ENCODE results near the gene FGD1. TPM values are rescaled to one million over a fixed set of nuclear protein-coding genes. Genes with fewer than 3 reads are reported as not detected.

Gene FGD1
- total RNA-seq, 2 experiments from 2014 or later: 0.12 TPM; not detected in 1

GRCh38 chrX:54442790-54443189 is 53.2 kb downstream of the FGD1 start:
- ATAC-seq (no peak), DNase-seq (no peak)
- H3K27ac Mint-ChIP-seq: no peak overlapping the region
- peaks cover 20% of the 10 kb centered on the region for H3K4me1 Mint-ChIP-seq
- peaks cover 9% of the 10 kb centered on the region for H3K36me3 Mint-ChIP-seq
- no peaks in the 10 kb centered on the region for H3K27me3 Mint-ChIP-seq
- no peak overlapping the region for H3K4me3 Mint-ChIP-seq
- CTCF ChIA-PET: no interaction called here
- no peaks in the 10 kb centered on the region for H3K9me3 Mint-ChIP-seq (ENCODE audit: low read depth)

- Mint-ChIP-seq H3K4me1 (peaks cover 20% of the 10 kb centered on the region), H3K27ac (peak within 1 kb of the TSS; percentile 81), H3K4me3 (peak within 1 kb of the TSS; percentile 89), H3K9me3 (ENCODE audit: low read depth) (no peaks in the 10 kb centered on the region), H3K27me3 (no peaks in the 10 kb centered on the region), H3K36me3 (peaks cover 5% of the 10 kb centered on the region)
- DNase-seq: peak; percentile 90
- peak; percentile 99 for ATAC-seq
- CTCF ChIA-PET: interaction anchor here (0.6 to 1.2 kb wide), 2 partner anchors 13 to 397 kb away, joined by 3 read pairs; no protein-coding TSS in a partner anchor
These were observed 55.8 kb downstream of the FGD1 start, which contains the start of gene TSR2 for GRCh38 chrX:54439960-54440871. Gene TSR2 (plus strand): TSS chrX:54440404. CDS start chrX:54440422, 18 bp downstream.

- Mint-ChIP-seq H3K36me3 (no peaks in the 10 kb centered on the region), H3K4me3 (no peak overlapping the region), H3K4me1 (peaks cover 3% of the 10 kb centered on the region), H3K9me3 (ENCODE audit: low read depth) (no peaks in the 10 kb centered on the region), H3K27ac (no peak overlapping the region), H3K27me3 (no peaks in the 10 kb centered on the region)
- CTCF ChIA-PET: no interaction called here
- DNase-seq (no peak), ATAC-seq (no peak)
These were observed 60.9 kb downstream of the FGD1 start for GRCh38 chrX:54435121-54435520.

DNA sequence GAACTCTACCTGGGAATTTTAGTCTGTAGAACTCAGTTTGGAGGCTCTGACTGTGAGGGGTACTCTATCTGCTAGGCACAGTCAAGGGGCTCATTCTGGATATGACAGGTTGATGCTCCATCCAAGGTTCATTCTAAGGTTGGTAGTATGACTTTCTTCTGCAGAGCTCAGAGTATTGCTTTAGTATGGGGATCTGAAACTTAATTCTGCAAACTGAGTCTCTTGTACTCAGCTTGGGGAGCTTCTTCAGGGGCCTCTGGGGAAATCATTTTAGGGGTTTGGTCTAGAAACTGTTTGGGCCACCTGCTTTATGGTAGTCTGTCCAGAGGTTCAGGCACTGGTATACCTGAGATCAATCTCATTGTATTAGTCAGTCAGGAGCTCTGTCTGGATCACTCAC is 65.5 kb downstream of the FGD1 start:
- no peak overlapping the region for H3K4me3 Mint-ChIP-seq
- no peak for DNase-seq
- H3K27ac Mint-ChIP-seq: no peak overlapping the region
- no peaks in the 10 kb centered on the region for H3K27me3 Mint-ChIP-seq
- ATAC-seq: no peak
- CTCF ChIA-PET: no interaction called here
- no peaks in the 10 kb centered on the region for H3K4me1 Mint-ChIP-seq
- no peaks in the 10 kb centered on the region for H3K9me3 Mint-ChIP-seq (ENCODE audit: low read depth)
- no peaks in the 10 kb centered on the region for H3K36me3 Mint-ChIP-seq

DNA sequence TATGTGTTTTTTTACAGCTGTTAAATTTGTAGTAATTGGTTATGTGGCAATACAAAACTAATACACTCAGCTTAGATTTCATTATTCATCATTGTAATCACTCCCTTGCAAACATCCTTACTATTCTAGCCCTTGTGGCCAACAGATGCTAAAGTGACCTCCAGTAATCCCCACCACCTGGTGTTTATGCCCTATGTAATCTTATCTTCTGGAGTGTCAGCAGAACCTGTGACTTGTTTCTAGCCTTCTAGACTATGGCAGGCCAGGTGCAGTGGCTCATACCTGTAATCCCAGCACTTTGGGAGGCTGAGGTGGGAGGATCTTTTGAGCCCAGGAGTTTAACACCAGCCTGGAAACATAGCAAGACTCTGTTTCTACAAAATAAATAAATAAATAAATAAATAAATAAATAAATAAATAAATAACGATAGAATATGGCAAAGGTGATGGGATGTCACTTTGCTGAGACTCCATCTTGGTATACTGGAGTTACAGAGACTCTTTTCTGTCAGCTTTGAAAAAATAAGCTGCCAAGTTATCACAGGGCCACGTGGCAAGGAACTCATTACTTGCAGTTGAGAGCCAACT is 68.1 kb downstream of the FGD1 start:
- DNase-seq: no peak
- Mint-ChIP-seq H3K27ac (no peak overlapping the region), H3K27me3 (no peaks in the 10 kb centered on the region), H3K4me1 (no peaks in the 10 kb centered on the region), H3K9me3 (ENCODE audit: low read depth) (no peaks in the 10 kb centered on the region), H3K4me3 (no peak overlapping the region), H3K36me3 (no peaks in the 10 kb centered on the region)
- ATAC-seq: no peak
- CTCF ChIA-PET: no interaction called here

GRCh38 chrX:54423161-54423888 is 72.7 kb downstream of the FGD1 start:
- no peak for ATAC-seq
- CTCF ChIA-PET: no interaction called here
- DNase-seq: no peak
- Mint-ChIP-seq H3K4me1 (no peaks in the 10 kb centered on the region), H3K9me3 (ENCODE audit: low read depth) (no peaks in the 10 kb centered on the region), H3K36me3 (no peaks in the 10 kb centered on the region), H3K27me3 (peaks cover 13% of the 10 kb centered on the region), H3K27ac (no peak overlapping the region), H3K4me3 (no peak overlapping the region)

DNA sequence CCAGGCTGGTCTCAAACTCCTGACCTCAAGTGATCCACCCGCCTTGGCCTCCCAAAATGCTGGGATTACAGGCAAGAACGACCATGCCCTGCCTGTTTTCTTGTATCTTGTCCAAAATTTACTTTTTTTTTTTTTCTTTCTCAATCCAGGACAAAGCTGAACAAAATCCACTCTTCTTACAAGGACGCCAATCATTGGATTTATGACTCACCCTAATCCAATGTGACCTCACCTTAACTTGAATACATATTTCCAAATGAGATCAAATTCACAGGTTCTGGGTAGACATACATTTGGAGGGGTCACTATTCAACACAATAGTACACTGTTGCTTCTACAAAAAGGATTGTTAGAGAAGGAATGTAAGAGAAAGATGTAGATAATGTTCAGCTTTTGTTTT is 73.9 kb downstream of the FGD1 start:
- no peak for DNase-seq
- Mint-ChIP-seq H3K27me3 (peaks cover 17% of the 10 kb centered on the region), H3K9me3 (ENCODE audit: low read depth) (no peaks in the 10 kb centered on the region), H3K4me1 (no peaks in the 10 kb centered on the region), H3K27ac (no peak overlapping the region), H3K36me3 (no peaks in the 10 kb centered on the region), H3K4me3 (no peak overlapping the region)
- no peak for ATAC-seq
- CTCF ChIA-PET: no interaction called here

DNA sequence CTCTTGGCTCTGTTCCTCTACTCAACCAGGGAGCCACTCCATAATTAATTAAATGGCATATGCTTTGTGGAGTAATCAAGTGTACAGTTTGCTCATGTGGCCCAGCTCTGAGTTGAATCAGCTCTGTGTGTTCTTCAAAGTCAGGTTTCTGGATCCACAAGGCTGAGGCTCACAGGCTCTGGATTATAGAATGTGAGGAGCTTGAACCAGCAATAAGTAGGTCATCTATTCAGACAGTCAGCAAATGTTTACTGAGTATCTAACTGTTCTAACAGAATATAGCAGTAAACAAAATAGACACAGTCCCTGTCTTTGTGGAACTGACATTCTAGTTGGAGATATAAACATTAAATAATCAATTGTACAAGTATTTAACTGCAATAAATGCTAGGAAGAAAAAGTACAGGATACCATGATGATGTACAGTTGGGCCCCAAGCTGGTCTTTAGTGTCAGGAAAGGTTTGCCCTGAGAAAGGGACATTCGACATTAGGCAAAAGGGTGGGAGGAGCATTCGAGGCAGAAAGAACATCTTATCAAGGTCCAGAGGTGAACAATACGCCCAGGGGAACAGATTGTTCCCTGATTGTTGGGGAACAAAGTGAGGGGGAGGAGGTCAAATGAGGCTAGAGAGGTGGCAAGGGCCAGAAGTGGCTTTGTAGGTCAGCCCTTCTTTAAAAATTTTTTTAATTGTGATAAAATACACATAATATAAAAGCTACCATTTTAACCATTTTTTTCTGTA is 76.3 kb downstream of the FGD1 start:
- no peaks in the 10 kb centered on the region for H3K36me3 Mint-ChIP-seq
- H3K27me3 Mint-ChIP-seq: peaks cover 33% of the 10 kb centered on the region
- DNase-seq: no peak
- no peak for ATAC-seq
- H3K9me3 Mint-ChIP-seq (ENCODE audit: low read depth): no peaks in the 10 kb centered on the region
- peaks cover 10% of the 10 kb centered on the region for H3K4me1 Mint-ChIP-seq
- CTCF ChIA-PET: no interaction called here
- no peak overlapping the region for H3K4me3 Mint-ChIP-seq
- H3K27ac Mint-ChIP-seq: no peak overlapping the region

GRCh38 chrX:54416965-54417364 is 79.1 kb downstream of the FGD1 start:
- Mint-ChIP-seq H3K4me1 (peaks cover 10% of the 10 kb centered on the region), H3K27me3 (peaks cover 47% of the 10 kb centered on the region), H3K27ac (no peak overlapping the region), H3K4me3 (no peak overlapping the region), H3K36me3 (no peaks in the 10 kb centered on the region), H3K9me3 (ENCODE audit: low read depth) (no peaks in the 10 kb centered on the region)
- no peak for ATAC-seq
- no peak for DNase-seq
- CTCF ChIA-PET: no interaction called here

DNA sequence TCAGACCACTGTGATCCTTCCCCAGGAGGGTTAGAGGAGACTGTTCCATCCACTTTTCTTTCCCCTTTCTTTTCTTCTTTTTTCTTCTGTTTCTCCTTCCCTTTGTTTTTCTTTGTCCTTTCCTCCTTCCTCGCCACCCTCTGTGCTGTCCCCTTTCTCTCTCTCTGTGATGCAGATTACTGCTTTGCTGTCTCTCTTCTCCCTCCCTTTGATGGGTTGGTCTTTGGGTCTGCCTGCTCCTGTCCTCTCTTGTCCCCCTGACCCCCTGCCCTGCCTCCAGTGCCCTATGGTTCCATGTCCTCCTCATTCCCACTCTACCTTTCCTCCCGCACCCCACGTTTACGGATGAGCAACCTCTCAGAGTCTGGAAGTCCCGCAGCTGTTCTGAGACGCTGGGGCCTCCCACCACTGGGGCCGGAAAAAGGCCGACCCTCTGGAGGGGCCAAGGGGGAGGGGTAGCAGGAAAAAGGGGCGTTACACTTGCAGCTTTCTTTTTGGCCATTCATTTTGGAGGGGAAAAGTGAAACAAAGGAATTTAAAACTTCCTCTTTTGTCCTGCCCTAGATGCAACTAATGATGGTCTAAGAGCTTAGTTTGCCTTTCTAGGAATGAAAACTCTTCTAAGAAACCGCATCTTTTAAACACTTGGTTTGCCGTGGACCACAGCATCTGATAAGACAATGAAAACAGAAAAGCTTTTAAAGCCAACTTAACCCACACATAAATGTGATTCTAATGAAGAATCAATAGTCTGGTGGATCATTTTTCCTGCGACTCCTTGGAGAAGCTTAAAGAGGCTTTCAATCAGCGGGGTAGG is 80.3 kb downstream of the FGD1 start:
- no peaks in the 10 kb centered on the region for H3K36me3 Mint-ChIP-seq
- ATAC-seq: no peak
- CTCF ChIA-PET: no interaction called here
- no peak overlapping the region for H3K27ac Mint-ChIP-seq
- peaks cover 10% of the 10 kb centered on the region for H3K4me1 Mint-ChIP-seq
- peak; percentile 38 for DNase-seq
- peaks cover 50% of the 10 kb centered on the region for H3K27me3 Mint-ChIP-seq
- no peaks in the 10 kb centered on the region for H3K9me3 Mint-ChIP-seq (ENCODE audit: low read depth)
- H3K4me3 Mint-ChIP-seq: no peak overlapping the region

DNA sequence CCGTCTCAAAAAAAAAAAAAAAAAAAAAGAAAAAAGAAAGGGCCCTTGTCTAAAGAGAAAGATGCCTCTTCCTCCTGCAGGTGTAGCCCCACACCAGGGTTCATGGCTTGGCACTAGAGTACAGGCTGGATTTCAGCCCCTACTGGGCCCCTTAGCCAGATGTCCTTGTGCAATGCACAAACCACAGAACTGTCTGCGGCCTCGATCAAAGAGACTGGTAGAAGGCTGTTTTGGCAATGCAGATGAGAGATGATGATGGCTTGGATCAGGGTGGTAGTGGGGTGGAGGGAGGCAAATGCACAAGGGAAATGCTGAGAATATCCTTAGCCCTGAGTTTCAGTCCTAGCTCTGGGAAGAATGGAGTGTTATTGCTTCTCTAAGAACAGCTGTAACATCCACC is 82.3 kb downstream of the FGD1 start:
- Mint-ChIP-seq H3K27ac (no peak overlapping the region), H3K27me3 (peaks cover 44% of the 10 kb centered on the region), H3K36me3 (no peaks in the 10 kb centered on the region), H3K4me3 (no peak overlapping the region), H3K9me3 (ENCODE audit: low read depth) (no peaks in the 10 kb centered on the region), H3K4me1 (peaks cover 16% of the 10 kb centered on the region)
- no peak for DNase-seq
- CTCF ChIA-PET: interaction anchor here (0.7 kb wide), 1 partner anchor 57 kb away, joined by 3 read pairs; no protein-coding TSS in a partner anchor
- ATAC-seq: no peak

DNA sequence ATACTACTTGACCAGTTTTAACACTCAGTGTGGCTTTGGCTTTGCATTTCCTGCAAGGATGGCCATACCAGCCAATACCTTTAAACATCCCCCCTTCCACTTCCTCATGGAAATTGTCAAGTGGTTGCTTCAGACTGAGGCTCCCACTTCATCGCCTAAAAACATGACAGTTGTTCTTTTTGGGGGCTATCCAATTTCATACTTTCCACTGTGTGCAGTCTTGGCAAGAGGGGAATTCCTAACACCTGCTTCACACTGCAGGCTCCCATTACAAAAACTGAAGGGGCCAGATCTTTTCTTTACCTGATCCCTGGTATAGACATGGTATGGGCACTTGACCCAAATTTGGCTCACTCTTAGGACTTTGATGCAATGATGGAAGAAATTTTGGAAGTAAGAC is 84.3 kb downstream of the FGD1 start:
- DNase-seq (no peak), ATAC-seq (no peak)
- Mint-ChIP-seq H3K4me1 (peaks cover 21% of the 10 kb centered on the region), H3K36me3 (no peaks in the 10 kb centered on the region), H3K4me3 (no peak overlapping the region), H3K27me3 (peaks cover 44% of the 10 kb centered on the region), H3K27ac (no peak overlapping the region), H3K9me3 (ENCODE audit: low read depth) (no peaks in the 10 kb centered on the region)
- CTCF ChIA-PET: no interaction called here

Data from activated CD8-positive, alpha-beta memory T cell treated with anti-CD3 and anti-CD28 coated beads, Interleukin-2, amount 10 ng/mL, durations not matched to agents 7 days and 5 days (primary cell).